A673 (cell line): ENCODE measurements around the gene CCDC174. TPM values are rescaled to one million over a fixed set of nuclear protein-coding genes. Genes with fewer than 3 reads are reported as not detected.
A peak's percentile ranks its signal among the peaks of the same experiment; 100 is the strongest.

Experiments
- BruUV-seq: library from RNA; stranded (reverse); fragments of 400-500 nt; replicated peaks from 2 replicates; lab custom pipeline; 2021; lab: Mats Ljungman, UMichigan
- CTCF ChIA-PET: fragments of 300-600 bp; sonication (Branson Sonifier 250); formaldehyde crosslinking; loops from one replicate; lab custom pipeline; 2022; ENCODE audit warnings: antibody characterized with exemption; lab: Charles Lee
- POLR2A ChIA-PET: fragments of 300-600 bp; sonication (Branson Sonifier 250); formaldehyde crosslinking; loops from one replicate; lab custom pipeline; 2022; ENCODE audit warnings: antibody characterized with exemption; ENCODE audit not compliant: low non-redundant PET; lab: Charles Lee
- DNase-seq: peaks from one replicate; pipeline ENCODE4 v3.0.0-alpha.2; 2015; ENCODE audit warnings: low spot score
- H3K27ac ChIP-seq: fragments of 200-600 bp; sonication (generic); 2 replicates; pipeline ENCODE4 v1.5.1; 2016; ENCODE audit warnings: mixed run types, low read depth, mild to moderate bottlenecking, mixed read lengths, antibody characterized with exemption, low read length; ENCODE audit not compliant: poor library complexity, severe bottlenecking
- H3K27me3 ChIP-seq: fragments of 200-600 bp; sonication (generic); replicated peaks from 2 replicates; pipeline ENCODE4 v1.6.1; 2017; ENCODE audit warnings: mixed run types, low read depth, mild to moderate bottlenecking, mixed read lengths, antibody characterized with exemption, low read length; ENCODE audit not compliant: insufficient read depth, poor library complexity
- H3K36me3 ChIP-seq: fragments of 200-600 bp; sonication (generic); 2 replicates; pipeline ENCODE4 v1.6.1; 2016; ENCODE audit warnings: mixed run types, mild to moderate bottlenecking, mixed read lengths, antibody characterized with exemption, low read length; ENCODE audit not compliant: insufficient read depth, poor library complexity, severe bottlenecking
- H3K4me1 ChIP-seq: fragments of 200-600 bp; sonication (generic); 2 replicates; pipeline ENCODE4 v1.6.1; 2017; ENCODE audit warnings: mixed run types, mild to moderate bottlenecking, mixed read lengths, antibody characterized with exemption, low read length; ENCODE audit not compliant: insufficient read depth, poor library complexity, severe bottlenecking
- H3K4me3 ChIP-seq: fragments of 200-600 bp; sonication (generic); 2 replicates; pipeline ENCODE4 v1.5.1; 2016; ENCODE audit warnings: low read depth, mixed run types, mild to moderate bottlenecking, mixed read lengths, low read length; ENCODE audit not compliant: poor library complexity, severe bottlenecking
- H3K9me3 ChIP-seq: fragments of 200-600 bp; sonication (generic); 2 replicates; pipeline ENCODE4 v1.6.1; 2016; ENCODE audit warnings: mixed run types, low read depth, mild to moderate bottlenecking, mixed read lengths, antibody characterized with exemption, low read length; ENCODE audit not compliant: poor library complexity, severe bottlenecking
- EZH2 ChIP-seq: fragments of 200-600 bp; sonication (generic); IDR thresholded peaks from 2 replicates; pipeline ENCODE4 v1.6.1; 2017; ENCODE audit warnings: borderline replicate concordance, low read depth, mild to moderate bottlenecking, mixed read lengths, antibody characterized with exemption, low read length; ENCODE audit not compliant: poor library complexity, severe bottlenecking
- intact Hi-C: fragments of 100-400 bp; cut with micrococcal nuclease; formaldehyde crosslinking; loops from one replicate; pipeline ENCODE4 v1.10.0; 2022; ENCODE audit not compliant: unreplicated experiment
- total RNA-seq: library from RNA; stranded (reverse); gene quantifications from 2 replicates; pipeline ENCODE4 v1.2.3, GENCODE V29; 2021
- TF ChIP-seq, protein P1 (sequence below): fragments of 300-800, 200-600 bp; sonication (generic); conservative IDR thresholded peaks from 2 replicates; pipeline ENCODE4 v1.5.1; 2017; ENCODE audit warnings: low read depth, mild to moderate bottlenecking, antibody characterized with exemption, low read length, moderate library complexity, mixed read lengths

The CCDC174 gene
- total RNA-seq, 1 experiment from 2014 or later: 19.8 TPM

DNA sequence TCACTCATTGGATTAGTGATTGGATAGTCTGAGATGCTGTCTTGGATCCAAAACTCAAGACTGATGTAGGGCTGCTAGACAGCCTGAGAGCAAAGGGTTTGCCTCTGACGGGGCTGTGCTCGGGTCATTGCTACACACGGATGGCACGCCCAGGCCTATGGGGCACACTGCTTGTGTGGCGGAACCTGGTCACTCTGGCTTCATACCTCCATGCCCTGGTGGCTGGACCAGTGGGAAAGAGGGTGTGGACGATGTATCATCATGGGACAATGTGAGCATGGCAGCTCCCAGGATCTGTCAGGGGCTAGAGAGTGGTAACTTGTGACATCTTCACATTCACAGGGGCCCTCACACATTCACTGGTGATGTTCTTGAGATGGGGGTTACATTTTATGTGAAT is 18.1 kb upstream of the CCDC174 start:
- intact Hi-C loops: loop anchor here (2.0 to 5.0 kb wide), 2 partner anchors 149 to 287 kb away; no protein-coding TSS in a partner anchor
- TF ChIP-seq, protein P1, sequence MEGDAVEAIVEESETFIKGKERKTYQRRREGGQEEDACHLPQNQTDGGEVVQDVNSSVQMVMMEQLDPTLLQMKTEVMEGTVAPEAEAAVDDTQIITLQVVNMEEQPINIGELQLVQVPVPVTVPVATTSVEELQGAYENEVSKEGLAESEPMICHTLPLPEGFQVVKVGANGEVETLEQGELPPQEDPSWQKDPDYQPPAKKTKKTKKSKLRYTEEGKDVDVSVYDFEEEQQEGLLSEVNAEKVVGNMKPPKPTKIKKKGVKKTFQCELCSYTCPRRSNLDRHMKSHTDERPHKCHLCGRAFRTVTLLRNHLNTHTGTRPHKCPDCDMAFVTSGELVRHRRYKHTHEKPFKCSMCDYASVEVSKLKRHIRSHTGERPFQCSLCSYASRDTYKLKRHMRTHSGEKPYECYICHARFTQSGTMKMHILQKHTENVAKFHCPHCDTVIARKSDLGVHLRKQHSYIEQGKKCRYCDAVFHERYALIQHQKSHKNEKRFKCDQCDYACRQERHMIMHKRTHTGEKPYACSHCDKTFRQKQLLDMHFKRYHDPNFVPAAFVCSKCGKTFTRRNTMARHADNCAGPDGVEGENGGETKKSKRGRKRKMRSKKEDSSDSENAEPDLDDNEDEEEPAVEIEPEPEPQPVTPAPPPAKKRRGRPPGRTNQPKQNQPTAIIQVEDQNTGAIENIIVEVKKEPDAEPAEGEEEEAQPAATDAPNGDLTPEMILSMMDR: no peak
- no peak for TF ChIP-seq EZH2
- ChIA-PET CTCF (no interaction called here), POLR2A (no interaction called here)
- no peak overlapping the region for H3K27ac ChIP-seq
- H3K4me3 ChIP-seq: no peak overlapping the region
- no peaks in the 10 kb centered on the region for H3K4me1 ChIP-seq
- DNase-seq: no peak
- H3K27me3 ChIP-seq: peaks cover 27% of the 10 kb centered on the region
- H3K9me3 ChIP-seq: no peaks in the 10 kb centered on the region
- no TSS peak for BruUV-seq
- no peaks in the 10 kb centered on the region for H3K36me3 ChIP-seq

DNA sequence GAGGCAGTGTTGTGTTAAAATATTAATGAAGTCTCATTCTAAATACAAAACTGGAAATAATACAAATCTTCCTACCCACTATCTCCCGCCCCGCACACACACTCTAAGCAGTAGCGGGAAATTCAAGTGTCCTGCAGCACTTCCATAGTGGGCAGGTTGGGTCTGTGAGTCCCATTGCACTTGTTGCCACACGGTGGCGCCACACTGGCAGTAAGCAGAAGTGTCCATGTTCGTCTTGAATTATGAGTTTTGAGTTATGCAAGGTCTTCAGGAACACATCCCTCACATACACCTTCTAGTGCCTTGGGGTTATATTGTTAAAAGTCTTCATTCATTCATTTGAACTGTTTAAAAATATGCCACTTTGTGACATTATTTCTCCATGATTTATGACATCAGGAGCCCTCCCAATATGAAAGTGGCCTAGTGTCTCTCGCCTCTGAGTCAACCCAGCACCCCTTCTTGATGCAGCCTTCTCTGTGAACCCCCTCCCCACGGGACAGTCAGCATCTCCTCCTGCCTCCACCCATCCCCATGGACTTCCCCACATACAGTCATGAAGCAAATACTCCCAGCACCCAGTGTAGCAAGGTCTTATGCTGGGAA is 17.6 kb upstream of the CCDC174 start:
- DNase-seq: peak; percentile 73
- Histone ChIP-seq H3K27ac (no peak overlapping the region), H3K4me1 (no peaks in the 10 kb centered on the region), H3K36me3 (no peaks in the 10 kb centered on the region), H3K4me3 (no peak overlapping the region), H3K27me3 (peaks cover 28% of the 10 kb centered on the region), H3K9me3 (no peaks in the 10 kb centered on the region)
- TF ChIP-seq, protein P1: peak; percentile 96
- no peak for TF ChIP-seq EZH2
- ChIA-PET CTCF (no interaction called here), POLR2A (no interaction called here)
- no TSS peak for BruUV-seq
- intact Hi-C loops: loop anchor here (2.0 to 5.0 kb wide), 2 partner anchors 148 to 287 kb away; no protein-coding TSS in a partner anchor

DNA sequence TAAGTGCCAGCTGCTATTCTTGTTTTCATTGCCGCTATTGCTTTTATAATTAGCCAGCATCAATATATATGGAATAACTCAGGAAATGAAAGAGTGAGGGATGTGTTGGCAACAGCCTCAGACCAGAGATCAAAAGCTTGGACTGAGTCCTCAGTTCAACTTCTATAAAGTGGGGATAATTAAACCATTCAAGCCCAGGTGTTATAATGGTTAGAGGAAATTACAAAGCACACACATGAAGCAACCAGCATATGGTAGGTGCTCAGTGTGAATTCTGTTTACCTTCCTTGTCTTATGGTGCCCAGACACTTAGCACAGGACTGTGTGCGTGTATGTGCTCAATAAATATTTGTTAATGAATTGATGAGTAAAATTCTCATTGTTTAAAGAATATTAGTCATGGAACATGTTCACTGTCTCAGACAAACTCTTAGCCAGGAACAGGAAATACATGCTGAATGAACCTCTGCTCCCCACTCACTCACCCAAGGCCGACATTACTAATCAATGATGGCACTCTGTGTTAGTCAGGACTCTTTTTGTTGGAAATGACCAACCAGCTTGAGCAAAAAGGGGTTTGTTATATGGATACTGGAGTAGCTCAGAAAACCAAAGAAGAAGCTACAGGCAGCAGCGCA is 16.7 kb upstream of the CCDC174 start:
- H3K4me3 ChIP-seq: no peak overlapping the region
- CTCF ChIA-PET: no interaction called here
- POLR2A ChIA-PET: no interaction called here
- no peaks in the 10 kb centered on the region for H3K9me3 ChIP-seq
- peaks cover 36% of the 10 kb centered on the region for H3K27me3 ChIP-seq
- intact Hi-C loops: loop anchor here (5.0 kb wide), 1 partner anchor 147 kb away; no protein-coding TSS in a partner anchor
- no peaks in the 10 kb centered on the region for H3K36me3 ChIP-seq
- BruUV-seq: no TSS peak
- H3K4me1 ChIP-seq: no peaks in the 10 kb centered on the region
- H3K27ac ChIP-seq: no peak overlapping the region
- TF ChIP-seq, protein P1: no peak
- DNase-seq: no peak
